ENCODE data around the gene SYP. TPM values are rescaled to one million over a fixed set of nuclear protein-coding genes. Genes with fewer than 3 reads are reported as not detected.

Gene SYP
- total RNA-seq, 1 donor from 2014 or later = 3.5 TPM

GRCh38 chrX:49246541-49246940 is 46.5 kb upstream of the SYP start:
- Histone ChIP-seq H3K27me3 (no peaks in the 10 kb centered on the region), H3K4me1 (no peaks in the 10 kb centered on the region), H3K9me3 (no peaks in the 10 kb centered on the region), H3K27ac (no peak overlapping the region), H3K36me3 (peaks cover 13% of the 10 kb centered on the region), H3K4me3 (no peak overlapping the region)
- intact Hi-C loops (cut with DNase I) = no loop called here
- no peak for DNase-seq
- TF ChIP-seq CTCF (IDR thresholded peaks at IDR 0.05) = no peak
- no peak for ATAC-seq

- Histone ChIP-seq H3K36me3 (peaks cover 13% of the 10 kb centered on the region), H3K27ac (no peak overlapping the region), H3K4me3 (no peak overlapping the region), H3K4me1 (no peaks in the 10 kb centered on the region), H3K27me3 (no peaks in the 10 kb centered on the region), H3K9me3 (no peaks in the 10 kb centered on the region)
- intact Hi-C loops (cut with DNase I) = no loop called here
- no peak for ATAC-seq
- no peak for DNase-seq
- TF ChIP-seq CTCF (IDR thresholded peaks at IDR 0.05) = no peak
These were observed 44.2 kb upstream of the SYP start for GRCh38 chrX:49244207-49244606.

GRCh38 chrX:49243166-49243565 is 43.2 kb upstream of the SYP start:
- no peaks in the 10 kb centered on the region for H3K27me3 ChIP-seq
- no peak for TF ChIP-seq CTCF (IDR thresholded peaks at IDR 0.05)
- peaks cover 13% of the 10 kb centered on the region for H3K36me3 ChIP-seq
- DNase-seq (no peak), ATAC-seq (no peak)
- H3K9me3 ChIP-seq = no peaks in the 10 kb centered on the region
- H3K4me3 ChIP-seq = no peak overlapping the region
- no peaks in the 10 kb centered on the region for H3K4me1 ChIP-seq
- intact Hi-C loops (cut with DNase I) = no loop called here
- no peak overlapping the region for H3K27ac ChIP-seq

GRCh38 chrX:49242545-49243066 is 42.6 kb upstream of the SYP start:
- intact Hi-C loops (cut with DNase I) = no loop called here
- Histone ChIP-seq H3K9me3 (no peaks in the 10 kb centered on the region), H3K27ac (no peak overlapping the region), H3K4me1 (no peaks in the 10 kb centered on the region), H3K27me3 (no peaks in the 10 kb centered on the region), H3K4me3 (no peak overlapping the region), H3K36me3 (peaks cover 13% of the 10 kb centered on the region)
- TF ChIP-seq CTCF (IDR thresholded peaks at IDR 0.05) = no peak
- ATAC-seq (no peak), DNase-seq (no peak)

- H3K36me3 ChIP-seq = peaks cover 7% of the 10 kb centered on the region
- intact Hi-C loops (cut with DNase I) = no loop called here
- H3K4me1 ChIP-seq = no peaks in the 10 kb centered on the region
- DNase-seq = no peak
- H3K4me3 ChIP-seq = no peak overlapping the region
- H3K27ac ChIP-seq = no peak overlapping the region
- no peaks in the 10 kb centered on the region for H3K9me3 ChIP-seq
- H3K27me3 ChIP-seq = no peaks in the 10 kb centered on the region
- no peak for TF ChIP-seq CTCF (IDR thresholded peaks at IDR 0.05)
- no peak for ATAC-seq
These were observed 38.7 kb upstream of the SYP start for GRCh38 chrX:49238735-49239134.

GRCh38 chrX:49237060-49237459 is 37.1 kb upstream of the SYP start:
- Histone ChIP-seq H3K4me3 (no peak overlapping the region), H3K36me3 (no peaks in the 10 kb centered on the region), H3K27ac (no peak overlapping the region), H3K9me3 (no peaks in the 10 kb centered on the region), H3K27me3 (no peaks in the 10 kb centered on the region), H3K4me1 (no peaks in the 10 kb centered on the region)
- intact Hi-C loops (cut with DNase I) = no loop called here
- ATAC-seq (peak; percentile 76), DNase-seq (peak; percentile 67)
- TF ChIP-seq CTCF (IDR thresholded peaks at IDR 0.05) = no peak

Measured in upper lobe of right lung (tissue), 1 donor.